Subcutaneous adipose tissue (tissue), 4 donors: ENCODE measurements around the gene CD84. TPM values are rescaled to one million over a fixed set of nuclear protein-coding genes. Genes with fewer than 3 reads are reported as not detected.

Source experiments
- total RNA-seq, 4 donors: library from RNA; depleted of rRNA; stranded (reverse); fragments of >200 nt; gene quantifications; one replicate each; pipeline ENCODE4 v1.1.0, GENCODE V29; 2016
- TF ChIP-seq, protein P1 (sequence below): fragments of 450-650 bp; IDR thresholded peaks from one replicate; pipeline ENCODE4 v1.5.1; 2016; ENCODE audit warnings: low read depth, mild to moderate bottlenecking, control low read depth, antibody characterized with exemption, moderate library complexity

CD84 gene
- total RNA-seq, 4 donors from 2014 or later = 9.4 to 67.0 (median 25.7) TPM

DNA sequence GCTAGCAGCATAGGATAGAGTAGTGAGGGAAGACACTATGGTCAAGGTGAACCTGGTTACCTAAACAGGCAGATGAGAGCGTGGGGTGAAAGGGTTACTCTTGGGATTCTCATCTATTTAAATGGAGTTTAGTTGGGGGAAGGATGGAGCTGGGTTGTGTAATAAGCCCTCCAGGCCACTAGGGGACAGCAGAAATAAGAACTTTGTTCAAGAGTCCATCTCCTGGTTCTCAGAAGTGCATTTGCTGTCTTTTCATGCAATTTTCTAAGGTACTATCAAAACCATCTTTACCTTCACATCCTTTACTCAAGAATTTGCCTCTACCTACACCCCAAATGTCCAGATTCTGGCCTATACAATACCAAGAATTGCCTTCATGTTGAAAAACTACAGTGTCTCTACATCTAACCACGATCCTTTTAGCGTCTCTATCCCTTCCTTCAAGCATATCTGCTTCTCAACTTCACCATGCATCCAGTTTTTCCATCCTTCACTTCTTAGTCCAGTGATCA lies 39.5 kb upstream of the CD84 start:
- TF ChIP-seq, protein P1, sequence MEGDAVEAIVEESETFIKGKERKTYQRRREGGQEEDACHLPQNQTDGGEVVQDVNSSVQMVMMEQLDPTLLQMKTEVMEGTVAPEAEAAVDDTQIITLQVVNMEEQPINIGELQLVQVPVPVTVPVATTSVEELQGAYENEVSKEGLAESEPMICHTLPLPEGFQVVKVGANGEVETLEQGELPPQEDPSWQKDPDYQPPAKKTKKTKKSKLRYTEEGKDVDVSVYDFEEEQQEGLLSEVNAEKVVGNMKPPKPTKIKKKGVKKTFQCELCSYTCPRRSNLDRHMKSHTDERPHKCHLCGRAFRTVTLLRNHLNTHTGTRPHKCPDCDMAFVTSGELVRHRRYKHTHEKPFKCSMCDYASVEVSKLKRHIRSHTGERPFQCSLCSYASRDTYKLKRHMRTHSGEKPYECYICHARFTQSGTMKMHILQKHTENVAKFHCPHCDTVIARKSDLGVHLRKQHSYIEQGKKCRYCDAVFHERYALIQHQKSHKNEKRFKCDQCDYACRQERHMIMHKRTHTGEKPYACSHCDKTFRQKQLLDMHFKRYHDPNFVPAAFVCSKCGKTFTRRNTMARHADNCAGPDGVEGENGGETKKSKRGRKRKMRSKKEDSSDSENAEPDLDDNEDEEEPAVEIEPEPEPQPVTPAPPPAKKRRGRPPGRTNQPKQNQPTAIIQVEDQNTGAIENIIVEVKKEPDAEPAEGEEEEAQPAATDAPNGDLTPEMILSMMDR = no peak

DNA sequence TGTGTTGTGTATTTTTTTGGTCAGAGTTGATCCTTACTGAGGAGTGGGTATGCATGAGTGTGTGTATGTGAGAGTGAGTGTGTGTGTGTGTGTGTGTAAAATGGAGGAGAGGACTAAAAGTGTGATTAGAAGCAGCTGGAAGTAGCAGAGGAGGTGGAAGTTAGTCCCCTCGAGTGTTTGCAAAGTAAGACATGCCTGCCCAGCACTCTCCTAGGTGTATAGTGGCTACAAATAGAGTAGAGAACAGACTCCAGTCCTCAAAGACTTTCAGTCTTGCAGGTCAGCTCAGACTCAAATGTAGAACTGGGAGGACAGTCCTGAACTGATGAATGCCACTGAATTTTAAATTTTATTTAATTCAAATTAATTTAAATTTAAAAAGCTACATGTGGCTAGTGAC lies 39.0 kb upstream of the CD84 start:
- TF ChIP-seq, protein P1 = no peak

DNA sequence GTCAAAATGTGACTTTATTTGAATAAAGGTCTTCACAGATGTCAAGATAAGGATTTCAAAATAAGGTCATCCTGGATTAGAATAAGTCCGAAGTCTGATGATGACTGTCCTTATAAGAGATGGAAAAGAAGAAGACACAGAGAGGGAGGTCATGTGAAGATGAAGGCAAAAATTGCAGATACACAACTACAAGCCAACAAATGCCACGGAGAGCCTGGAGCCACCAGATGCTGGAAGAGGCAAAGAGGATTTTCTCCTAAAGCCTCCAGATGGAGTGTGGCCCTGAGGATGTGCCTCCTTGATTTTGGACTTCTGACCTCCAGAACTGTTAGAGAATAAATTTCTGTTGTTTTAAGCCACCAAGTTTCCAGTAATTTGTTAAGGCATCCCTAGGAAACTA lies 36.4 kb upstream of the CD84 start:
- TF ChIP-seq, protein P1 = no peak

DNA sequence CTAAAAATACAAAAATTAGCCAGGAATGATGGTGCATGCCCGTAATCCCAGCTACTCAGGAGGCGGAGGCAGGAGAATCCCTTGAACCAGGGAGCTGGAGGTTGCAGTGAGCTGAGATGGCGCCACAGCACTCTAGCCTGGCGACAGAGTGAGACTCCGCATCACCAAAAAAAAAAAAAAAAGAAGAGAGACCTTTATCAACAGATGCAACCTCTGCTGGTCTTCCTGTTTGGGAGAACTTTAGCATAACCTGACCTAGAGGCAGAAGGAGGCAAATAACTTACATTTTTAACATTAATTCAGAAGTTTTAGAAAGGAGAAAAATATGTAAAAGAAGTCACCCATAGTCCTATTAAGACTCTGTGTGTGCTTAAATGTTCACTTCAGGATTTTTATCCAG lies 35.1 kb upstream of the CD84 start:
- TF ChIP-seq, protein P1 = no peak

DNA sequence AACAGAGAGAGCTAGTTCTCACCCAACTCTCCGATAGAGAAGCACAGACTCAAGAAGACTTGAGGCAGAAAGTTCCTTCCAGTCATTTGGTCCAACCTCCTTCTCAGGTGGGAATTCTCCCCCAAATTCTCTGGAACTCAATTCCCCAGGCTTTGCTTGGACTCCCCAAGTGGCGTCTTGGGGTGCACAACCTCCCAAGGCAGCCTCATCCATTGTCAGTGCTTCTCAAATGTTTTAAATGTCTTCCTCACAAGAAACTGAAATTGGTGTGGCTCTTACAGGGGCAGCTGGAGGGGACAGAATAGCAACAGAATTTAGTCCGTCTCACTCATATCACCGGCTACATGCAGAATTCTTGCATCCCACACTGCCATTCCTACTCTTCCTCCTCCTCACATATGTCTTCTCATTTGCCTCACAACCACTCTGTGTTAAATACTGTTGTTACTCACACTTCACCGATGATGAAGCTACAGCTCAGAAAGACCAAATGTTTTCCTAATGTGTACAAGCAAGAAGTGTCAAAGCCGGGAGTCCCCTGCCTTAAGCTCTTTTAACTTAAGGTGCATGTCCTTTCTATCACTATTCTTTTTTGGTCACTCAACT lies 33.4 kb upstream of the CD84 start:
- TF ChIP-seq, protein P1 = no peak

DNA sequence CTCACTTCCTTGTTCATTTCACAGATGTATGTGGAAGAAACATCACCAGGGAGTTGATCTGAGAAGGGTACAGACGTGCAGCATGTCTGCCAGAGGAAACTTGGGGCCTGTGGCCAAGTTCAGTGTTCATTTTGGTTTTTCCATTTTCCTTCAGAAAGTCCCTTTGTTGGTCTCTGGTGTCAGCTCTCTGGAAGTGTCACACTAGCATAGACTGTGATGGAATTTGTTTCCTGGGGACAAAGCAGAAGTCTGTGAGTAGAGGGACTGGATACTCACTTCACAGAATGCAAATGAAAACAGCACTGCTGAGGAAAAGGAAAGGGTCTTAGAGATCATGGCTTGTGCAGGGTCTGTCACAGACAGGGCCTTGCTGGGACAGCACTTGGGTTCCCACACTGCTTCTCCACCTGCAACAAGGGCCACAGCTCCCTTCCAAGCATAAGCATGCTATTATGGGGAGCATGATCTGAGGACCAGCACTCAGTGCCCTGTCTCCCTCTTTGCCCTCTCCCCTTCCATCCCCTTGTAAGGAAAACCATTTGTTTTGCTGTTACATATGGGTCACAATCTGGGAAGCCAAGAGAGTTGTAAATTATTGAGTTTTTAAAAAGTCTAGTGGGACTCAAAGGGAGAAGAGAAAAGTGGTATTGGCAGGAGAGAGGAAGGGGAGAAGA lies 31.4 kb upstream of the CD84 start:
- TF ChIP-seq, protein P1 = no peak

DNA sequence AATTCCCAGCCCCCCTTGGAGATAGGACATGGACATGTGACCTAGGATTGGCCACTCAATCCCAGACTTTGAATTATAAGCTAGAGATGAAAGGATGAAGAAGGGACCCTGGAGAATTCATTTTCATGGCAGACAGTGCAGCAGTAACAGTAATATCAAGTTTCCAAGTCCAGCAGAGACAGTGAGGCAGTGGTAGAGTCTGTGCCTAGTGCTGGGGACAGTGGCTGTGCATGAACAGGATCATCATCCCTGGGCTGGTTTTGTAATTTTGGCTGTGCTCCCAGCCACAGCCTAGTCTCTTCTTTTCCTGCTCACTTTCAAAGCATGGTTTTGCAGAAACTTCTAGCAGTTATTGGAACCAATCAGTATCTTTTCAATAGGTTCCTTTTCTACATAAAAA lies 29.6 kb upstream of the CD84 start:
- TF ChIP-seq, protein P1 = no peak
